Nucleus accumbens (tissue), 56 donors: ENCODE data around the gene SMG1.

Experiments used
- DNase-seq, 56 donors: peaks; one replicate each; lab custom pipeline; 2025; lab: John Stamatoyannopoulos, UW

The SMG1 gene

GRCh38 chr16:18855196-18855595 lies 71.0 kb downstream of the SMG1 start:
- DNase-seq = no peak

- no peak for DNase-seq
These were observed 72.5 kb downstream of the SMG1 start for GRCh38 chr16:18853694-18854093.

GRCh38 chr16:18852647-18853046 lies 73.6 kb downstream of the SMG1 start:
- DNase-seq = no peak

- DNase-seq = no peak
These were observed 79.8 kb downstream of the SMG1 start for GRCh38 chr16:18846416-18846815.

- no peak for DNase-seq
These were observed 83.6 kb downstream of the SMG1 start for GRCh38 chr16:18842565-18842964.

GRCh38 chr16:18841833-18842525 lies 84.2 kb downstream of the SMG1 start:
- peak in 10 of 56 donors; percentile 0 to 41 (median 9) for DNase-seq

GRCh38 chr16:18839555-18839954 lies 86.7 kb downstream of the SMG1 start:
- no peak for DNase-seq

GRCh38 chr16:18836702-18837101 lies 89.5 kb downstream of the SMG1 start:
- no peak for DNase-seq

GRCh38 chr16:18834864-18835263 lies 91.3 kb downstream of the SMG1 start:
- no peak for DNase-seq

GRCh38 chr16:18833707-18834505 lies 92.3 kb downstream of the SMG1 start:
- no peak for DNase-seq

- no peak for DNase-seq
These were observed 93.6 kb downstream of the SMG1 start for GRCh38 chr16:18832613-18833012.

- DNase-seq = no peak
These were observed 94.2 kb downstream of the SMG1 start for GRCh38 chr16:18832006-18832405.

GRCh38 chr16:18829251-18829650 lies 97.0 kb downstream of the SMG1 start:
- DNase-seq = no peak

- no peak for DNase-seq
These were observed 98.3 kb downstream of the SMG1 start for GRCh38 chr16:18827890-18828289.

GRCh38 chr16:18816286-18816685 lies 109.9 kb downstream of the SMG1 start:
- DNase-seq = peak in 13 of 56 donors; percentile 1 to 29 (median 7)

- no peak for DNase-seq
These were observed 114.3 kb downstream of the SMG1 start for GRCh38 chr16:18811925-18812324.

GRCh38 chr16:18809165-18809564 lies 117.0 kb downstream of the SMG1 start:
- no peak for DNase-seq

- DNase-seq = no peak
These were observed 120.9 kb downstream of the SMG1 start for GRCh38 chr16:18805257-18805773.

- no peak for DNase-seq
These were observed 121.7 kb downstream of the SMG1 start for GRCh38 chr16:18804540-18804939.

GRCh38 chr16:18803569-18804462 lies 122.4 kb downstream of the SMG1 start:
- no peak for DNase-seq
